HepG2 (cell line): ENCODE measurements around the gene RGR. TPM values are rescaled to one million over a fixed set of nuclear protein-coding genes. Genes with fewer than 3 reads are reported as not detected.

Experiments used
- ATAC-seq: fragments of 200-7000 bp; cut with Tn5 transposase; 3 replicates; pipeline ENCODE4 v1.9.1; 2020; ENCODE audit warnings: mild to moderate bottlenecking, moderate library complexity
- BruUV-seq: library from RNA; stranded (reverse); fragments of 400-500 nt; replicated peaks from 2 replicates; lab custom pipeline; 2021; lab: Mats Ljungman, UMichigan
- CTCF ChIA-PET: fragments of 300-600 bp; formaldehyde crosslinking; extraction: SDS; loops from one replicate; lab custom pipeline; 2021; ENCODE audit warnings: low total read pairs, inconsistent platforms, low intra/inter-chr PET ratio; lab: Yijun Ruan, JAX
- POLR2A ChIA-PET: fragments of 350-600 bp; sonication (Branson Sonifier 250); formaldehyde crosslinking; loops from one replicate; lab custom pipeline; 2020; ENCODE audit warnings: antibody characterized with exemption, inconsistent platforms; lab: Yijun Ruan, JAX
- DNase-seq: peaks from one replicate; pipeline ENCODE4 v3.0.0-alpha.2; 2015; ENCODE audit warnings: low spot score
- FAIRE-seq: peaks from 3 replicates; lab custom pipeline; 2011; peaks lifted over from hg19 to GRCh38; lab: Jason Lieb, UNC
- H2AFZ ChIP-seq: one replicate; pipeline ENCODE4 v1.6.1; 2011; ENCODE audit warnings: low read length, inconsistent platforms
- H3K27ac ChIP-seq: fragments of 300-600 bp; 3 replicates; pipeline ENCODE4 v1.8.0; 2011; ENCODE audit warnings: mixed run types, mild to moderate bottlenecking, mixed read lengths, low read length, inconsistent platforms; ENCODE audit not compliant: insufficient read depth; ENCODE audit errors: extremely low read length
- H3K27me3 ChIP-seq, 2 experiments: fragments of 200-600 bp in 1 of 2; 2 replicates in 1 of 2; 3 replicates in 1 of 2; pipeline versions ENCODE4 v1.6.0 to v1.8.0; 2011; ENCODE audit warnings: low read length in 2 of 2, mild to moderate bottlenecking in 2 of 2, moderate library complexity in 2 of 2, inconsistent platforms in 1 of 2; ENCODE audit not compliant: insufficient read depth in 2 of 2, control insufficient read depth in 1 of 2
- H3K36me3 ChIP-seq, 2 experiments: fragments of 200-600 bp in 1 of 2; replicated peaks in 1 of 2; 2 replicates in 1 of 2; 3 replicates in 1 of 2; pipeline versions ENCODE4 v1.5.1 to v1.8.0; 2011; ENCODE audit warnings: low read length in 2 of 2, inconsistent platforms in 1 of 2; ENCODE audit not compliant: insufficient read depth in 2 of 2, control insufficient read depth in 1 of 2
- H3K4me1 ChIP-seq: 2 replicates; pipeline ENCODE4 v1.5.1; 2012; ENCODE audit warnings: low read length, inconsistent platforms; ENCODE audit not compliant: insufficient read depth
- H3K4me2 ChIP-seq: 2 replicates; pipeline ENCODE4 v1.6.0; 2011; ENCODE audit warnings: low read depth, low read length, inconsistent platforms
- H3K4me3 ChIP-seq, 3 experiments: fragments of 200-600 bp in 1 of 3; sonication (generic), shearing (Covaris generic) in 1 of 3; replicated peaks in 1 of 3; 2 replicates each; pipeline ENCODE4 v1.5.1; 2011 to 2016; ENCODE audit warnings: low read length in 3 of 3, inconsistent platforms in 2 of 3, low read depth in 2 of 3, mild to moderate bottlenecking in 2 of 3, control low read depth in 1 of 3, mixed read lengths in 1 of 3; ENCODE audit not compliant: insufficient read depth in 1 of 3
- H3K79me2 ChIP-seq: one replicate; pipeline ENCODE4 v1.6.1; 2011; ENCODE audit warnings: low read length, inconsistent platforms; ENCODE audit not compliant: insufficient read depth
- H3K9ac ChIP-seq: 2 replicates; pipeline ENCODE4 v1.6.0; 2011; ENCODE audit warnings: mild to moderate bottlenecking, low read depth, low read length, inconsistent platforms; ENCODE audit not compliant: insufficient read depth
- H3K9me3 ChIP-seq: 2 replicates; pipeline ENCODE4 v1.5.1; 2012; ENCODE audit warnings: mild to moderate bottlenecking, low read length
- H4K20me1 ChIP-seq: 2 replicates; pipeline ENCODE4 v1.6.0; 2011; ENCODE audit warnings: inconsistent platforms, mild to moderate bottlenecking, low read length, moderate library complexity; ENCODE audit not compliant: insufficient read depth
- CTCF ChIP-seq: sonication (generic); formaldehyde crosslinking; IDR thresholded peaks from 2 replicates; pipeline ENCODE4 v1.5.0; 2020; ENCODE audit warnings: mild to moderate bottlenecking, missing genetic modification reagents, moderate library complexity
- ERF ChIP-seq: IDR thresholded peaks from 2 replicates; pipeline ENCODE4 v1.6.1; 2018; ENCODE audit warnings: missing biosample characterization, missing genetic modification reagents
- FOXK1 ChIP-seq: sonication (generic); formaldehyde crosslinking; IDR thresholded peaks from 2 replicates; pipeline ENCODE4 v1.4.0; 2020; ENCODE audit warnings: low read depth, missing genetic modification reagents, borderline replicate concordance
- GPBP1L1 ChIP-seq: sonication (generic); formaldehyde crosslinking; IDR thresholded peaks from 2 replicates; pipeline ENCODE4 v1.5.0; 2020; ENCODE audit warnings: mild to moderate bottlenecking, missing genetic modification reagents
- HCFC1 ChIP-seq: fragments of 150-350 bp; IDR thresholded peaks from 2 replicates; pipeline ENCODE4 v1.6.1; 2014; ENCODE audit warnings: low read depth, low read length
- PBX3 ChIP-seq: sonication (generic); formaldehyde crosslinking; IDR thresholded peaks from 2 replicates; pipeline ENCODE4 v1.8.1; 2023; ENCODE audit warnings: missing genetic modification reagents, inconsistent platforms, borderline replicate concordance
- RAD21 ChIP-seq: fragments of 450-650 bp; formaldehyde crosslinking; IDR thresholded peaks from 2 replicates; pipeline ENCODE4 v1.5.0; 2020; ENCODE audit warnings: mild to moderate bottlenecking
- REXO4 ChIP-seq: sonication (generic); formaldehyde crosslinking; IDR thresholded peaks from 2 replicates; pipeline ENCODE4 v1.8.0; 2022; ENCODE audit warnings: missing genetic modification reagents, mild to moderate bottlenecking, borderline replicate concordance
- THRA ChIP-seq: sonication (generic); formaldehyde crosslinking; IDR thresholded peaks from 2 replicates; pipeline ENCODE4 v1.4.0; 2020; ENCODE audit warnings: missing genetic modification reagents, borderline replicate concordance
- ZFP62 ChIP-seq: sonication (generic); formaldehyde crosslinking; IDR thresholded peaks from 2 replicates; pipeline ENCODE4 v1.4.0; 2020; ENCODE audit warnings: missing genetic modification reagents
- ZNF143 ChIP-seq: sonication (generic); formaldehyde crosslinking; IDR thresholded peaks from 2 replicates; pipeline ENCODE4 v1.4.0; 2020; ENCODE audit warnings: missing genetic modification reagents
- ZNF777 ChIP-seq: sonication (generic); formaldehyde crosslinking; IDR thresholded peaks from 2 replicates; pipeline ENCODE4 v1.4.0; 2020; ENCODE audit warnings: missing genetic modification reagents
- ZNF878 ChIP-seq: sonication (generic); formaldehyde crosslinking; IDR thresholded peaks from 2 replicates; pipeline ENCODE4 v1.8.1; 2023; ENCODE audit warnings: mild to moderate bottlenecking, missing genetic modification reagents, moderate library complexity
- WGBS: methylation state at CpG from one replicate; pipeline ENCODE4 v1.1.6; 2017; ENCODE audit warnings: low lambda C conversion rate; 5-methylcytosine and 5-hydroxymethylcytosine counted together
- in situ Hi-C: cut with HindIII; loops from 2 replicates; pipeline ENCODE4 v1.10.0; 2017; ENCODE audit warnings: low pct_unique_long_range_greater_than_20kb; ENCODE audit not compliant: extremely low pct_ligation_motif_present
- intact Hi-C: fragments of 100-400 bp; cut with micrococcal nuclease; formaldehyde crosslinking; loops from one replicate; pipeline ENCODE4 v1.10.0; 2022; ENCODE audit not compliant: unreplicated experiment
- polyA plus RNA-seq, 8 experiments: library from polyadenylated mRNA; depleted of rRNA in 3 of 8; stranded (reverse) in 7 of 8; unstranded in 1 of 8; fragments of >200 nt; fragmentation: Illumina TruSeq in 4 of 8; extraction: Trizol in 4 of 8; gene quantifications; 2 replicates each; pipeline versions ENCODE4 v1.2.1 to v1.2.3, GENCODE V29; 2011 to 2016; ENCODE audit warnings: low read depth in 4 of 8, missing spikeins in 1 of 8, mixed read lengths in 1 of 8; ENCODE audit not compliant: insufficient read depth in 1 of 8
- total RNA-seq, 5 experiments: library from RNA; depleted of rRNA; stranded (reverse); fragments of >200 nt; fragmentation: Illumina TruSeq; extraction: Trizol; gene quantifications; 2 replicates each; pipeline ENCODE4 v1.2.3, GENCODE V29; 2016; ENCODE audit warnings: low read depth in 1 of 5

The RGR gene
- total and polyA plus RNA-seq, 2 of the 13 experiments (the other 11 are each of a cell fraction or from before 2014, with no cell fraction given) = 0.69 to 0.71 TPM

- H3K9me3 ChIP-seq = no peaks in the 10 kb centered on the region
- H4K20me1 ChIP-seq = no peaks in the 10 kb centered on the region; the same call in 1 of the 2 replicates
- H2AFZ ChIP-seq = no peak overlapping the region
- peaks cover 0 to 19% of the 10 kb centered on the region in 2 experiments; a peak in 1 of 5 replicates for H3K27me3 ChIP-seq
- H3K36me3 ChIP-seq = no peaks in the 10 kb centered on the region
- no peaks in the 10 kb centered on the region for H3K79me2 ChIP-seq
- H3K4me1 ChIP-seq = peaks cover 14% of the 10 kb centered on the region; the same call in 1 of the 2 replicates
- intact Hi-C loops = no loop called here
- no peak for DNase-seq
- 0% methylated on average over 1 of the region's 1 CpG for WGBS
- POLR2A ChIA-PET = no interaction called here
- no peak for ATAC-seq
- no peak overlapping the region for H3K9ac ChIP-seq
- TF ChIP-seq ZNF878 = no peak
- no peak for TF ChIP-seq ZFP62 (CRISPR knock-in tag)
- TF ChIP-seq GPBP1L1 (CRISPR knock-in tag) = no peak
- TF ChIP-seq RAD21 (CRISPR knock-in tag) = no peak
- TF ChIP-seq FOXK1 (CRISPR knock-in tag) = no peak
- TF ChIP-seq, all 625 proteins: peak for 0
- H3K4me2 ChIP-seq = no peak overlapping the region
- FAIRE-seq = no peak
- CTCF ChIA-PET = no interaction called here
- no TSS peak for BruUV-seq
- H3K4me3 ChIP-seq = no peak overlapping the region
- H3K27ac ChIP-seq = no peak overlapping the region
- in situ Hi-C loops = loop anchor here (5.0 to 10.0 kb wide), 2 partner anchors 96 to 273 kb away; no protein-coding TSS in a partner anchor
These were observed 24.3 kb downstream of the RGR start for GRCh38 chr10:84269162-84269561.

GRCh38 chr10:84269773-84270172 lies 24.9 kb downstream of the RGR start:
- peaks cover 14% of the 10 kb centered on the region; the same call in 1 of the 2 replicates for H3K4me1 ChIP-seq
- H3K4me3 ChIP-seq = no peak overlapping the region
- H3K79me2 ChIP-seq = no peaks in the 10 kb centered on the region
- in situ Hi-C loops = loop anchor here (5.0 to 10.0 kb wide), 2 partner anchors 95 to 273 kb away; no protein-coding TSS in a partner anchor
- H2AFZ ChIP-seq = no peak overlapping the region
- DNase-seq = no peak
- FAIRE-seq = no peak
- no peak overlapping the region for H3K4me2 ChIP-seq
- no peak overlapping the region for H3K9ac ChIP-seq
- CTCF ChIA-PET = no interaction called here
- H4K20me1 ChIP-seq = no peaks in the 10 kb centered on the region; the same call in 1 of the 2 replicates
- H3K27me3 ChIP-seq = peaks cover 0 to 20% of the 10 kb centered on the region in 2 experiments; a peak in 1 of 5 replicates
- POLR2A ChIA-PET = no interaction called here
- no peak for ATAC-seq
- H3K27ac ChIP-seq = no peak overlapping the region
- no TSS peak for BruUV-seq
- no peaks in the 10 kb centered on the region for H3K36me3 ChIP-seq
- no peaks in the 10 kb centered on the region for H3K9me3 ChIP-seq
- intact Hi-C loops = loop anchor here (5.0 kb wide), 1 partner anchor 58 kb away; the partner anchor contains the start of gene CCSER2
- 0% methylated on average over 2 of the region's 2 CpGs for whole genome bisulfite sequencing
- TF ChIP-seq THRA (no peak), ZNF777 (no peak), PBX3 (no peak), RAD21 (CRISPR knock-in tag) (no peak), CTCF (CRISPR knock-in tag) (no peak), ERF (CRISPR knock-in tag) (no peak), HCFC1 (no peak), ZNF143 (no peak), REXO4 (CRISPR knock-in tag) (no peak)
